BJ (cell line): ENCODE measurements around the gene ZNF385C. TPM values are rescaled to one million over a fixed set of nuclear protein-coding genes. Genes with fewer than 3 reads are reported as not detected.

ENCODE experiments used
- CTCF ChIA-PET: fragments of 350-600 bp; formaldehyde crosslinking; extraction: SDS; loops from one replicate; lab custom pipeline; 2021; ENCODE audit warnings: antibody characterized with exemption, inconsistent platforms; lab: Yijun Ruan, JAX
- POLR2A ChIA-PET: fragments of 300-600 bp; sonication (Branson Sonifier 250); formaldehyde crosslinking; extraction: SDS; loops from one replicate; lab custom pipeline; 2021; ENCODE audit warnings: antibody characterized with exemption; lab: Charles Lee
- DNase-seq: peaks from one replicate; pipeline ENCODE4 v3.0.0-alpha.2; 2011; ENCODE audit warnings: low read depth
- H3K27me3 ChIP-seq: 2 replicates; pipeline ENCODE4 v1.6.0; 2011; ENCODE audit warnings: low read length; ENCODE audit not compliant: control insufficient read depth, insufficient read depth
- H3K36me3 ChIP-seq: 2 replicates; pipeline ENCODE4 v1.5.1; 2011; ENCODE audit warnings: low read length; ENCODE audit not compliant: control insufficient read depth, insufficient read depth
- H3K4me3 ChIP-seq: 2 replicates; pipeline ENCODE4 v1.5.1; 2011; ENCODE audit warnings: low read depth, mild to moderate bottlenecking, control low read depth, low read length
- CTCF ChIP-seq: IDR thresholded peaks from 2 replicates; pipeline ENCODE4 v1.5.1; 2011; ENCODE audit warnings: low read depth, mild to moderate bottlenecking, control low read depth, inconsistent platforms, low read length, moderate library complexity; ENCODE audit not compliant: insufficient read depth
- polyA plus RNA-seq: library from polyadenylated mRNA; depleted of rRNA; stranded (reverse); fragments of >200 nt; gene quantifications from 2 replicates; pipeline ENCODE4 v1.2.3, GENCODE V29; 2011

The ZNF385C gene
- polyA plus RNA-seq, 1 experiment: not detected

GRCh38 chr17:42053731-42054500 lies 44.4 kb downstream of the ZNF385C start:
- CTCF ChIA-PET: interaction anchor here (1.7 kb wide), 1 partner anchor 13 kb away, joined by 7 read pairs; no protein-coding TSS in a partner anchor
- no peak for DNase-seq
- Histone ChIP-seq H3K36me3 (no peaks in the 10 kb centered on the region), H3K27me3 (peaks cover 38% of the 10 kb centered on the region), H3K4me3 (no peak overlapping the region)
- no peak for TF ChIP-seq CTCF
- POLR2A ChIA-PET: no interaction called here

GRCh38 chr17:42052346-42052877 lies 45.9 kb downstream of the ZNF385C start:
- ChIA-PET CTCF (interaction anchor here (1.7 kb wide), 2 partner anchors 15 to 16 kb away, joined by 3 to 6 read pairs; no protein-coding TSS in a partner anchor), POLR2A (no interaction called here)
- Histone ChIP-seq H3K4me3 (no peak overlapping the region), H3K27me3 (peaks cover 43% of the 10 kb centered on the region), H3K36me3 (no peaks in the 10 kb centered on the region)
- TF ChIP-seq CTCF: no peak
- no peak for DNase-seq

GRCh38 chr17:42051645-42052044 lies 46.6 kb downstream of the ZNF385C start:
- ChIA-PET POLR2A (no interaction called here), CTCF (interaction anchor here (0.8 to 1.7 kb wide), 5 partner anchors 11 to 60 kb away, joined by 3 to 6 read pairs (median 4); no protein-coding TSS in a partner anchor)
- Histone ChIP-seq H3K27me3 (peaks cover 43% of the 10 kb centered on the region), H3K4me3 (no peak overlapping the region), H3K36me3 (no peaks in the 10 kb centered on the region)
- no peak for TF ChIP-seq CTCF
- no peak for DNase-seq

- TF ChIP-seq CTCF: no peak
- Histone ChIP-seq H3K4me3 (peak overlapping the region; percentile 21; the same call in 1 of the 2 replicates), H3K27me3 (peaks cover 43% of the 10 kb centered on the region), H3K36me3 (no peaks in the 10 kb centered on the region)
- DNase-seq: no peak
- POLR2A ChIA-PET: no interaction called here
- CTCF ChIA-PET: interaction anchor here (0.7 to 1.7 kb wide), 6 partner anchors 10 to 61 kb away, joined by 3 to 6 read pairs (median 4); no protein-coding TSS in a partner anchor
These were observed 47.3 kb downstream of the ZNF385C start for GRCh38 chr17:42051013-42051400.

- POLR2A ChIA-PET: no interaction called here
- no peak for DNase-seq
- CTCF ChIA-PET: interaction anchor here (0.7 to 1.7 kb wide), 7 partner anchors 9 to 86 kb away, joined by 3 to 6 read pairs (median 4); partner anchors contain the start of gene CNP
- Histone ChIP-seq H3K4me3 (peak within 1 kb of the TSS; percentile 46), H3K36me3 (no peaks in the 10 kb centered on the region), H3K27me3 (peaks cover 41% of the 10 kb centered on the region)
- TF ChIP-seq CTCF: peak; percentile 42
These were observed 47.8 kb downstream of the ZNF385C start, which contains the start of gene C17orf113 for GRCh38 chr17:42050393-42051012. TSS of gene C17orf113 (minus strand) at chr17:42050601. CDS start at chr17:42043376, 7,225 bp downstream.
